Measurements from ENCODE around the gene GPR84.
A peak's percentile ranks its signal among the peaks of the same experiment; 100 is the strongest.

Gene GPR84

GRCh38 chr12:54373649-54374561 is 9.6 kb upstream of the GPR84 start:
- no peak for DNase-seq

GRCh38 chr12:54372113-54372806 is 8.0 kb upstream of the GPR84 start:
- no peak for DNase-seq

GRCh38 chr12:54371328-54372112 is 7.2 kb upstream of the GPR84 start:
- no peak for DNase-seq

- no peak for DNase-seq
Observed at GRCh38 chr12:54370171-54370730, 6.0 kb upstream of the GPR84 start.

- DNase-seq, result no peak
Observed at GRCh38 chr12:54369597-54370131, 5.4 kb upstream of the GPR84 start.

- no peak for DNase-seq
Observed at GRCh38 chr12:54368709-54369596, 4.7 kb upstream of the GPR84 start.

- DNase-seq, result no peak
Observed at GRCh38 chr12:54368025-54368708, 3.9 kb upstream of the GPR84 start.

GRCh38 chr12:54363618-54364017 is 668 bp downstream of the GPR84 start:
- no peak for DNase-seq

GRCh38 chr12:54363047-54363446 is 1.2 kb downstream of the GPR84 start:
- DNase-seq, result no peak

- no peak for DNase-seq
Observed at GRCh38 chr12:54360717-54361456, 3.4 kb downstream of the GPR84 start.

GRCh38 chr12:54359762-54360351 is 4.4 kb downstream of the GPR84 start:
- no peak for DNase-seq

- DNase-seq, result peak; percentile 97
Observed at GRCh38 chr12:54358945-54359761, 5.1 kb downstream of the GPR84 start.

- no peak for DNase-seq
Observed at GRCh38 chr12:54358191-54358944, 5.9 kb downstream of the GPR84 start.

GRCh38 chr12:54357506-54358190 is 6.6 kb downstream of the GPR84 start:
- no peak for DNase-seq

- peak; percentile 38 for DNase-seq
Observed at GRCh38 chr12:54356951-54357356, 7.3 kb downstream of the GPR84 start.

- DNase-seq, result no peak
Observed at GRCh38 chr12:54356228-54356627, 8.1 kb downstream of the GPR84 start.

GRCh38 chr12:54355104-54355815 is 9.0 kb downstream of the GPR84 start:
- DNase-seq, result no peak

All from NCI-H524 treated with DMSO at 0.1 percent for 48 hours (cell line).